Stimulated activated CD8-positive, alpha-beta memory T cell treated with anti-CD3 and anti-CD28 coated beads, Interleukin-4, amount 100 ng/mL, for 24 hours (primary cell): ENCODE measurements around the gene RGS3.
"Not testable (repeated sequence)": the region's sequence is repeated elsewhere in the genome, so short reads cannot be mapped to it uniquely, and the experiment has no call there.

Experiments used
- DNase-seq: peaks from one replicate; pipeline ENCODE4 v3.0.0-alpha.2; 2020; ENCODE audit warnings: low read depth

RGS3 gene

GRCh38 chr9:113463418-113464285 lies at the start of gene RGS3:
RGS3 (plus strand) TSS chr9:113463727; CDS start chr9:113463803, 76 bp downstream.
- no peak for DNase-seq

- no peak for DNase-seq
Observed at GRCh38 chr9:113416149-113416721, 47.3 kb upstream of the RGS3 start.

GRCh38 chr9:113417370-113417769 lies 46.2 kb upstream of the RGS3 start:
- no peak for DNase-seq

GRCh38 chr9:113421726-113422125 lies 41.8 kb upstream of the RGS3 start:
- no peak for DNase-seq

GRCh38 chr9:113425072-113425471 lies 38.5 kb upstream of the RGS3 start:
- no peak for DNase-seq

GRCh38 chr9:113426701-113427100 lies 36.8 kb upstream of the RGS3 start:
- DNase-seq: no peak

- no peak for DNase-seq
Observed at GRCh38 chr9:113427629-113428028, 35.9 kb upstream of the RGS3 start.

GRCh38 chr9:113428062-113428615 lies 35.4 kb upstream of the RGS3 start:
- no peak for DNase-seq

GRCh38 chr9:113431191-113431590 lies 32.3 kb upstream of the RGS3 start:
- DNase-seq: no peak

GRCh38 chr9:113436728-113437515 lies 26.6 kb upstream of the RGS3 start:
- DNase-seq: no peak

- DNase-seq: not testable (repeated sequence)
Observed at GRCh38 chr9:113437716-113438115, 25.8 kb upstream of the RGS3 start.

GRCh38 chr9:113444736-113445135 lies 18.8 kb upstream of the RGS3 start:
- no peak for DNase-seq

GRCh38 chr9:113446323-113446740 lies 17.2 kb upstream of the RGS3 start:
- no peak for DNase-seq

- DNase-seq: no peak
Observed at GRCh38 chr9:113449376-113449775, 14.2 kb upstream of the RGS3 start.

- DNase-seq: no peak
Observed at GRCh38 chr9:113452113-113452605, 11.4 kb upstream of the RGS3 start.

- DNase-seq: no peak
Observed at GRCh38 chr9:113454914-113455761, 8.4 kb upstream of the RGS3 start.

GRCh38 chr9:113456235-113456634 lies 7.3 kb upstream of the RGS3 start:
- no peak for DNase-seq

GRCh38 chr9:113461285-113461684 lies 2.2 kb upstream of the RGS3 start:
- DNase-seq: no peak

GRCh38 chr9:113461943-113462342 lies 1.6 kb upstream of the RGS3 start:
- no peak for DNase-seq

GRCh38 chr9:113462781-113463286 lies 693 bp upstream of the RGS3 start:
- DNase-seq: no peak

- DNase-seq: no peak
Observed at GRCh38 chr9:113464286-113464660, 746 bp downstream of the RGS3 start.
